ENCODE data around the gene ZDBF2. TPM values are rescaled to one million over a fixed set of nuclear protein-coding genes. Genes with fewer than 3 reads are reported as not detected.

ZDBF2 gene
- total RNA-seq, 1 donor from 2014 or later = 38.1 TPM

DNA sequence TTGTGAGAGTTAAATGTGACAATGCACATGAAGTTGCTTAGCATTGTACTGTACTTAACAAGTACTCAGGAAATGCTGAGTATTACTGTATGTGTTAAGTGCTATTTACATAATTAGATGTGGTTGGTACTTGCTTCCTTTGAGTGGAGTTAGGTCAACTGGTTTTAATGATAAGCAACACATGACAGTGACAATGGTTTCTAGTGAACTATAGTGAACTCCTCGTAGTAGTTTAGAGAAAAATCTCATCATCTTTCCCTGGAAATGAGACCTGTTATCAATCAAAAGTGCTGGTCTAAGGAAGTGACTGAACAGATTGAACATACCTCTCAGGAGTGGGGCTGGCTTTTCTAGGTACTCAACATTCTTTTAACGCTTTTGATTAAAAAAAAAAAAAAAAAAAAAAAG lies 29.2 kb upstream of the ZDBF2 start:
- H3K27ac Mint-ChIP-seq (ENCODE audit: unreplicated experiment) = no peak overlapping the region
- peaks cover 2% of the 10 kb centered on the region for H3K4me1 Mint-ChIP-seq (ENCODE audit: unreplicated experiment)
- no peak overlapping the region for H3K4me3 Mint-ChIP-seq (ENCODE audit: unreplicated experiment)
- no peak for TF ChIP-seq CTCF (IDR thresholded peaks at IDR 0.05; ENCODE audit: unreplicated experiment)
- no peaks in the 10 kb centered on the region for H3K36me3 Mint-ChIP-seq (ENCODE audit: low read depth, unreplicated experiment)
- DNase-seq (ENCODE audit: low spot score) = no peak
- H3K9me3 Mint-ChIP-seq (ENCODE audit: unreplicated experiment) = no peaks in the 10 kb centered on the region
- no peaks in the 10 kb centered on the region for H3K27me3 Mint-ChIP-seq (ENCODE audit: unreplicated experiment)

GRCh38 chr2:206250041-206250897 lies 24.2 kb upstream of the ZDBF2 start:
- H3K27ac Mint-ChIP-seq (ENCODE audit: unreplicated experiment) = no peak overlapping the region
- no peaks in the 10 kb centered on the region for H3K36me3 Mint-ChIP-seq (ENCODE audit: low read depth, unreplicated experiment)
- peaks cover 2% of the 10 kb centered on the region for H3K27me3 Mint-ChIP-seq (ENCODE audit: unreplicated experiment)
- H3K9me3 Mint-ChIP-seq (ENCODE audit: unreplicated experiment) = no peaks in the 10 kb centered on the region
- TF ChIP-seq CTCF (IDR thresholded peaks at IDR 0.05; ENCODE audit: unreplicated experiment) = no peak
- no peak overlapping the region for H3K4me3 Mint-ChIP-seq (ENCODE audit: unreplicated experiment)
- no peak for DNase-seq (ENCODE audit: low spot score)
- H3K4me1 Mint-ChIP-seq (ENCODE audit: unreplicated experiment) = peaks cover 1% of the 10 kb centered on the region

- Mint-ChIP-seq H3K4me1 (ENCODE audit: unreplicated experiment) (no peaks in the 10 kb centered on the region), H3K36me3 (ENCODE audit: low read depth, unreplicated experiment) (no peaks in the 10 kb centered on the region), H3K9me3 (ENCODE audit: unreplicated experiment) (no peaks in the 10 kb centered on the region), H3K27me3 (ENCODE audit: unreplicated experiment) (peaks cover 3% of the 10 kb centered on the region), H3K27ac (ENCODE audit: unreplicated experiment) (no peak overlapping the region), H3K4me3 (ENCODE audit: unreplicated experiment) (no peak overlapping the region)
- no peak for DNase-seq (ENCODE audit: low spot score)
- TF ChIP-seq CTCF (IDR thresholded peaks at IDR 0.05; ENCODE audit: unreplicated experiment) = no peak
These were observed 21.2 kb upstream of the ZDBF2 start for GRCh38 chr2:206253125-206253776.

- DNase-seq (ENCODE audit: low spot score) = no peak
- H3K27me3 Mint-ChIP-seq (ENCODE audit: unreplicated experiment) = peaks cover 3% of the 10 kb centered on the region
- no peak overlapping the region for H3K27ac Mint-ChIP-seq (ENCODE audit: unreplicated experiment)
- no peak overlapping the region for H3K4me3 Mint-ChIP-seq (ENCODE audit: unreplicated experiment)
- H3K4me1 Mint-ChIP-seq (ENCODE audit: unreplicated experiment) = no peaks in the 10 kb centered on the region
- no peak for TF ChIP-seq CTCF (IDR thresholded peaks at IDR 0.05; ENCODE audit: unreplicated experiment)
- no peaks in the 10 kb centered on the region for H3K36me3 Mint-ChIP-seq (ENCODE audit: low read depth, unreplicated experiment)
- H3K9me3 Mint-ChIP-seq (ENCODE audit: unreplicated experiment) = no peaks in the 10 kb centered on the region
These were observed 20.7 kb upstream of the ZDBF2 start for GRCh38 chr2:206253777-206254166.

DNA sequence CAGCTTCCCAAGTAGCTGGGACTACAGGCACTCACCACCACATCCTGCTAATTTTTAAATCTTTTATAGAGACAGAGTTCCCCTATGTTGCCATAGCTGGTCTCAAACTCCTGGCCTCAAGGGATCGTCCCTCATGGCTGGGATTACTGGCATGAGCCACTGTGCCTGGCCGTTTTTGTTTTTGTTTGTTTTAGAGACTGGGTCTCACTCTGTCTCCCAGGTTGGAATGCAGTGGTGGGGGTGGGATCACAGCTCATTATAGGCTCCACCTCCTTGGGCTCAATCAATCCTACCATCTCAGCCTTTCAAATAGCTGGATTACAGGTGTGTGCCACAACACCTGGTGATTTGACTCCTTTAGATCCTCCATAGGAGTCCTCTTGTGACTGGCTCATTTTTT lies 19.5 kb upstream of the ZDBF2 start:
- Mint-ChIP-seq H3K27me3 (ENCODE audit: unreplicated experiment) (peaks cover 3% of the 10 kb centered on the region), H3K4me3 (ENCODE audit: unreplicated experiment) (no peak overlapping the region), H3K4me1 (ENCODE audit: unreplicated experiment) (no peaks in the 10 kb centered on the region), H3K36me3 (ENCODE audit: low read depth, unreplicated experiment) (no peaks in the 10 kb centered on the region), H3K27ac (ENCODE audit: unreplicated experiment) (no peak overlapping the region), H3K9me3 (ENCODE audit: unreplicated experiment) (no peaks in the 10 kb centered on the region)
- DNase-seq (ENCODE audit: low spot score) = no peak
- TF ChIP-seq CTCF (IDR thresholded peaks at IDR 0.05; ENCODE audit: unreplicated experiment) = no peak

All from endothelial cell (in vitro differentiated cells).